ENCODE results near the gene FCN1. TPM values are rescaled to one million over a fixed set of nuclear protein-coding genes. Genes with fewer than 3 reads are reported as not detected.

Gene FCN1
- total RNA-seq, 1 donor from 2014 or later: not detected

DNA sequence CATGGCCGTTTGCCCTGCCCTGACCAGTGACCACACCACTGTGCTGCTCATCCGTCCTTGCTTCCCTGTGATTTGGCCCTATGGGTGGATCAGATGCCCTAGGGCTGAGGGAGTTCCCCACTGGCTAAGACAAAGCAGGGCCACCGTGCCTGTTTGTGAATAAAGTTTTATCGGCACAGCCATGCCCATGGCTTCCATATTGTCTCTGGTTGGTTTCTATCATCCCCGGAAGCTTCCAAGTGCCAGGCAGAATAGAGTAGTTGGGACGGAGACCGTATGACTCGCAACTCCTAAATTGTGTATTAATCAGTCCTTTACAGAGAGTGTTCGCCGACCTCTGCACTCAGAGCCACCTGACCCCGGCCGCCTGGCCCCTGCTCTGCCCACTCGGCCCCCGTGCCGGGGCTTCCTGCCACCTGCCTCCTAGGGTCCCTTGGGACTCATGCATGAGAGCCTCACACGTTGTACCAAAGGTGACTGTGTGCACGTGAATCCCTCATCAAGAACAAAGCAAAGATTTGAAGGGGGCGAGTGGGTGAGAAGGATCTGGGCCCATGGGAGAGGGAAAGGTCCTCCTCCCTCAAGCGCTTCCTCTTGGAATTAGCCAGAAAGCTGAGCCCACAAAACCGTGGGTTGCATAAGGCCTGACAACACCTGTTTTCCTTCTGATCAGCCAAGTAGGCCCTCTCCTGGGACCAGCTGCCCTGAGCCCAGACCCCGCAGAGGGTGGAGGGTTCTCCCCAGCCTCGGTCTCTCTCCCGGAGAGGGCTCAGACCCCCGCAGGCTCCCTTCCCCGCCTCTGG lies 48.8 kb downstream of the FCN1 start:
- no peak for TF ChIP-seq CTCF (IDR thresholded peaks at IDR 0.05; ENCODE audit: partially characterized antibody, unreplicated experiment)
- Mint-ChIP-seq H3K4me1 (ENCODE audit: low read depth, unreplicated experiment) (peaks cover 8% of the 10 kb centered on the region), H3K36me3 (ENCODE audit: unreplicated experiment) (peaks cover 6% of the 10 kb centered on the region), H3K27me3 (ENCODE audit: unreplicated experiment) (no peaks in the 10 kb centered on the region), H3K27ac (ENCODE audit: unreplicated experiment) (no peak overlapping the region), H3K9me3 (ENCODE audit: unreplicated experiment) (no peaks in the 10 kb centered on the region), H3K4me3 (ENCODE audit: unreplicated experiment) (no peak overlapping the region)
- no peak for DNase-seq

DNA sequence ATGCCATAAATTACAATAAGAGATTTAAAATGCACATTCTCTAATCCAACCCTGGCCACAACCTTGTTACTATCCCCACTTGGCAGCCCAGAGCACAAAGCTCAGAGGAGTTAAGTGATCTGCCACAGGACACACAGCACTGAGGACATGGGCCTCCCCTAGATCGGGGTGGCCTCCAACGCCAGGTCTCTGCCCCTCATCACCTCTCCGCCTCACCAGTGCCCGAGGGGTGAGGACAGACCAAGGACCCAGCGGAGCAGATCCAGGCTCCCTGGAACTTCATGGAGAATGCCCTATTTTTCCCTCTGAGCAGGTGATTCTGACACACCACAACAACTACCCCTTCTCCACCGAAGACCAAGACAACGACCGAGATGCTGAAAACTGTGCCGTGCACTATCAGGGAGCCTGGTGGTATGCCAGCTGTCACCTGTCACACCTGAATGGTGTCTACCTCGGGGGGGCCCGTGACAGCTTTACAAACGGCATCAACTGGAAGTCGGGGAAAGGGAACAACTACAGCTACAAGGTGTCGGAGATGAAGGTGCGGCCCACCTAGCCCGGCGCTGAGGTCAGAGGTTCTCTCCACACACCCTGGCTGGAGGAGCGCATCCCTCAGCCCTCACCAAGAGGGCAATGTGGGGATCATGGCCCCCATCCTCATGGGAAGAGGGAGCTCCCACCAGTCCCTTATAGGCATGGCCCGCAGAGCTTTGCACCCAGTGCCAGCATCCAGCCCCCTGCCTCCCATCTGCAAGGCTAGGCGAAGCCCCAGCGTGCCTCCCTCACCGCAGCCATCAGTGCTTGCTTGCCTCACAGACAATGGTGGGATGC lies 49.6 kb downstream of the FCN1 start:
- DNase-seq: no peak
- no peaks in the 10 kb centered on the region for H3K9me3 Mint-ChIP-seq (ENCODE audit: unreplicated experiment)
- H3K4me3 Mint-ChIP-seq (ENCODE audit: unreplicated experiment): no peak overlapping the region
- no peak overlapping the region for H3K27ac Mint-ChIP-seq (ENCODE audit: unreplicated experiment)
- no peaks in the 10 kb centered on the region for H3K27me3 Mint-ChIP-seq (ENCODE audit: unreplicated experiment)
- TF ChIP-seq CTCF (IDR thresholded peaks at IDR 0.05; ENCODE audit: partially characterized antibody, unreplicated experiment): no peak
- H3K36me3 Mint-ChIP-seq (ENCODE audit: unreplicated experiment): peaks cover 6% of the 10 kb centered on the region
- H3K4me1 Mint-ChIP-seq (ENCODE audit: low read depth, unreplicated experiment): peaks cover 7% of the 10 kb centered on the region

- H3K4me1 Mint-ChIP-seq (ENCODE audit: low read depth, unreplicated experiment): peaks cover 7% of the 10 kb centered on the region
Measured at GRCh38 chr9:134864821-134865190, 52.9 kb downstream of the FCN1 start.

GRCh38 chr9:134863941-134864820 lies 53.5 kb downstream of the FCN1 start:
- DNase-seq: no peak
- peaks cover 2% of the 10 kb centered on the region for H3K9me3 Mint-ChIP-seq (ENCODE audit: unreplicated experiment)
- no peak for TF ChIP-seq CTCF (IDR thresholded peaks at IDR 0.05; ENCODE audit: partially characterized antibody, unreplicated experiment)
- H3K36me3 Mint-ChIP-seq (ENCODE audit: unreplicated experiment): peaks cover 4% of the 10 kb centered on the region
- no peaks in the 10 kb centered on the region for H3K27me3 Mint-ChIP-seq (ENCODE audit: unreplicated experiment)
- H3K27ac Mint-ChIP-seq (ENCODE audit: unreplicated experiment): peak overlapping the region; percentile 38
- H3K4me1 Mint-ChIP-seq (ENCODE audit: low read depth, unreplicated experiment): peaks cover 4% of the 10 kb centered on the region
- no peak overlapping the region for H3K4me3 Mint-ChIP-seq (ENCODE audit: unreplicated experiment)

More at GRCh38 chr9:134864821-134865190, 52.9 kb downstream of the FCN1 start:
- H3K36me3 Mint-ChIP-seq (ENCODE audit: unreplicated experiment): peaks cover 4% of the 10 kb centered on the region
- H3K27ac Mint-ChIP-seq (ENCODE audit: unreplicated experiment): no peak overlapping the region
- H3K27me3 Mint-ChIP-seq (ENCODE audit: unreplicated experiment): no peaks in the 10 kb centered on the region
- no peak overlapping the region for H3K4me3 Mint-ChIP-seq (ENCODE audit: unreplicated experiment)
- DNase-seq: no peak
- no peak for TF ChIP-seq CTCF (IDR thresholded peaks at IDR 0.05; ENCODE audit: partially characterized antibody, unreplicated experiment)
- H3K9me3 Mint-ChIP-seq (ENCODE audit: unreplicated experiment): peaks cover 2% of the 10 kb centered on the region

All from glutamatergic neuron (in vitro differentiated cells).